CMK (cell line): ENCODE measurements around the gene NDFIP1.

Source experiments
- DNase-seq: peaks from one replicate; pipeline ENCODE4 v3.0.0-alpha.2; 2010; ENCODE audit warnings: low read depth

Gene NDFIP1

DNA sequence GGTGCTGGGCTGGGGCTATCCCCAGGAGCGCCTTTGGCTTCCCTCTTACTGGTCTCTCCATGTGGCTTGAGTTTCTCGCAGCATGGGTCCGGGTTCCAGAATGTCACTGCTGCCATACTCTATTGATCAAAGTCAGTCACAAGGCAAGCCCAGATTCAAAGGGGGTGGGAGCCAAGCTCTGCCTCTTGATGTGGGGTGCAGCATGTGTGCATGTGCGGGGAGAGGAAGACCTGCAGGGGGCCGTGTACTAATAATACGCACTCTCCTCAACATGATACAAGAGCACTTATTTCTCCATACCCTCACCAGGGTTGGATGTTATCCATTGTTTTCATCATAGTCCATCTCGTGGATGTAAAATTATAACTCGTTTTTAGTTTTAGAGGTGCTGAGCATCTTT lies 81.2 kb downstream of the NDFIP1 start:
- DNase-seq, result no peak

DNA sequence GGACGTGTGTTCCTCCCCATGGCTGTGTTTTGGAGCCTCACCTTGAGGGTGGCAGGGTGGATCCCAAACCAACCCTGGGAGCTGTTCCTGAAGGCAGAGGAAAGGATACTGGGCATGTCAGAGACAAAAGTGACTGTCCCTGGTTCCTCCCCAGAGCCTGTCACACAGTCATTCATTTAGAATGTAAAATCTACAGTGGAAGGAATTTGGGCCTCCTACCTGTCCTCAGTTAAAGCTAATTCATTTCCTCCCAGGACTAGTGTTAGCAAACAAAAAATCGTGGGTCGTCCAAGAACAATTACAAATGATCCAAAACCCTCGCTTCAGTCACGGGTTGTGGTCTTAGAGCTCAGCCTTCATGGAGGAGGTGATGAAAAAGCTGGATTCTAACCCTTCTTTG lies 83.2 kb downstream of the NDFIP1 start:
- no peak for DNase-seq

- DNase-seq, result no peak
Measured at GRCh38 chr5:142192286-142193113, 83.9 kb downstream of the NDFIP1 start.

DNA sequence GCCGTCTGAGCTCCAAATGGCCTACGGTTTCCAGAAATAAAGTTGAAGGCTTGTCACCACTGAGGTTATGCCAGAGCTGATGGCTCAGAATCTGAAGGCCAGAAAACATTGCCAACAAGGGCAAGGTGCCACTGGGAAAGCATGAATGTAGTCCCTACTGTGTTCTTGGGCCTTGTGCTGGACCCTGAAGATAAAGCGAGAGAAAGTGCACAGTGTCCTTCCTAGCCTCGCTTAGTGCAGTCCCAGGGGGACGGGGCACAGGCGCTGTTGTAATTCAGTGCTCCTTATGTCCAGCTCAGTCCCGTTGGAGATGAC lies 84.5 kb downstream of the NDFIP1 start:
- no peak for DNase-seq

GRCh38 chr5:142197098-142197497 lies 88.5 kb downstream of the NDFIP1 start:
- DNase-seq, result no peak

- DNase-seq, result no peak
Measured at GRCh38 chr5:142197781-142198180, 89.2 kb downstream of the NDFIP1 start.

GRCh38 chr5:142199388-142199787 lies 90.8 kb downstream of the NDFIP1 start:
- no peak for DNase-seq

- DNase-seq, result no peak
Measured at GRCh38 chr5:142200387-142200786, 91.8 kb downstream of the NDFIP1 start.

- DNase-seq, result no peak
Measured at GRCh38 chr5:142201471-142201887, 92.9 kb downstream of the NDFIP1 start.

DNA sequence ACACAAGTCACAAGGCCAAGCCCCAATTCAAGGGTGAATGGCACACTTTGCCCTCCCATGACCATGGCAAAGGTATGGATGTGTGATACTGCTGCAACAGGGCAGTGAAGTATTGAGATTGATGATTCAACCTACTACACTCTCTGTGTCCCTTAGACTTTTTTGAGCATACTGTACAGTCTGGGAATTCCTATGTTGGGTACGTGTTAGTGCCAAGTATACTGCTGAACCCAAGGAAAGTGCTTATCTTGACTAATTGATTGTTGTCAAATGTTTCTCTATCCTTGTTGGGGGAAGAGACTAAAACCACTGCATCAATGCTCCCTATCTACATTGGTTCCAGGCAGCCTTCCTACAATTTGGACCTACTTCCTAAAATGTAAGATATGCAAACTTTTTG lies 93.7 kb downstream of the NDFIP1 start:
- no peak for DNase-seq
